Measurements from ENCODE around the gene SEPTIN6. TPM values are rescaled to one million over a fixed set of nuclear protein-coding genes. Genes with fewer than 3 reads are reported as not detected.
A peak's percentile ranks its signal among the peaks of the same experiment; 100 is the strongest.
"Not testable (repeated sequence)": the region's sequence is repeated elsewhere in the genome, so short reads cannot be mapped to it uniquely, and the experiment has no call there.

SEPTIN6 gene
- total RNA-seq, 1 donor from 2014 or later: 5.6 TPM

- no peak overlapping the region for H3K4me3 ChIP-seq
- intact Hi-C loops (cut with micrococcal nuclease): no loop called here
Measured at GRCh38 chrX:119684916-119685224, 8.1 kb downstream of the SEPTIN6 start.

GRCh38 chrX:119684312-119684711 is 8.7 kb downstream of the SEPTIN6 start:
- intact Hi-C loops (cut with micrococcal nuclease); H3K36me3 ChIP-seq; H3K27ac ChIP-seq (replicated peaks); DNase-seq; H3K27me3 ChIP-seq (ENCODE audit: low read depth); H3K4me3 ChIP-seq; H3K9me3 ChIP-seq (replicated peaks): not testable (repeated sequence)
- H3K4me1 ChIP-seq: peaks cover 24% of the 10 kb centered on the region

More at GRCh38 chrX:119684916-119685224, 8.1 kb downstream of the SEPTIN6 start:
- no peak for DNase-seq
- Histone ChIP-seq H3K4me1 (peaks cover 24% of the 10 kb centered on the region), H3K36me3 (no peaks in the 10 kb centered on the region), H3K9me3 (replicated peaks) (no peaks in the 10 kb centered on the region), H3K27me3 (ENCODE audit: low read depth) (no peaks in the 10 kb centered on the region), H3K27ac (replicated peaks) (peak overlapping the region; percentile 80)
- TF ChIP-seq CTCF (IDR thresholded peaks at IDR 0.05; ENCODE audit: borderline replicate concordance): no peak

GRCh38 chrX:119682019-119682989 is 10.7 kb downstream of the SEPTIN6 start:
- no peak overlapping the region for H3K27ac ChIP-seq (replicated peaks)
- no peak for DNase-seq
- no peak overlapping the region for H3K4me3 ChIP-seq
- no peaks in the 10 kb centered on the region for H3K27me3 ChIP-seq (ENCODE audit: low read depth)
- intact Hi-C loops (cut with micrococcal nuclease): no loop called here
- no peaks in the 10 kb centered on the region for H3K36me3 ChIP-seq
- no peak for TF ChIP-seq CTCF (IDR thresholded peaks at IDR 0.05; ENCODE audit: borderline replicate concordance)
- H3K4me1 ChIP-seq: peaks cover 25% of the 10 kb centered on the region
- H3K9me3 ChIP-seq (replicated peaks): no peaks in the 10 kb centered on the region

GRCh38 chrX:119677654-119677981 is 15.3 kb downstream of the SEPTIN6 start:
- H3K36me3 ChIP-seq: no peaks in the 10 kb centered on the region

GRCh38 chrX:119676949-119677653 is 15.9 kb downstream of the SEPTIN6 start:
- intact Hi-C loops (cut with micrococcal nuclease): no loop called here
- TF ChIP-seq CTCF (IDR thresholded peaks at IDR 0.05; ENCODE audit: borderline replicate concordance): no peak
- no peaks in the 10 kb centered on the region for H3K27me3 ChIP-seq (ENCODE audit: low read depth)
- no peak overlapping the region for H3K4me3 ChIP-seq
- DNase-seq: no peak
- H3K27ac ChIP-seq (replicated peaks): no peak overlapping the region
- no peaks in the 10 kb centered on the region for H3K36me3 ChIP-seq
- peaks cover 9% of the 10 kb centered on the region for H3K4me1 ChIP-seq
- no peaks in the 10 kb centered on the region for H3K9me3 ChIP-seq (replicated peaks)

More at GRCh38 chrX:119677654-119677981, 15.3 kb downstream of the SEPTIN6 start:
- no peak overlapping the region for H3K27ac ChIP-seq (replicated peaks)
- H3K4me3 ChIP-seq: no peak overlapping the region
- H3K27me3 ChIP-seq (ENCODE audit: low read depth): no peaks in the 10 kb centered on the region
- no peak for DNase-seq
- H3K4me1 ChIP-seq: peaks cover 9% of the 10 kb centered on the region
- TF ChIP-seq CTCF (IDR thresholded peaks at IDR 0.05; ENCODE audit: borderline replicate concordance): no peak
- intact Hi-C loops (cut with micrococcal nuclease): no loop called here
- H3K9me3 ChIP-seq (replicated peaks): no peaks in the 10 kb centered on the region

- Histone ChIP-seq H3K4me3 (no peak overlapping the region), H3K27me3 (ENCODE audit: low read depth) (no peaks in the 10 kb centered on the region), H3K36me3 (no peaks in the 10 kb centered on the region), H3K4me1 (peaks cover 23% of the 10 kb centered on the region), H3K27ac (replicated peaks) (no peak overlapping the region), H3K9me3 (replicated peaks) (no peaks in the 10 kb centered on the region)
- intact Hi-C loops (cut with micrococcal nuclease): no loop called here
- no peak for DNase-seq
- no peak for TF ChIP-seq CTCF (IDR thresholded peaks at IDR 0.05; ENCODE audit: borderline replicate concordance)
Measured at GRCh38 chrX:119673336-119673735, 19.6 kb downstream of the SEPTIN6 start.
